NCI-H446 (cell line): ENCODE results near the gene ZNF785.
"Not testable (repeated sequence)": the region's sequence is repeated elsewhere in the genome, so short reads cannot be mapped to it uniquely, and the experiment has no call there.

Experiments used
- DNase-seq, 2 experiments: peaks; one replicate each; lab custom pipeline; 2025; lab: John Stamatoyannopoulos, UW

The ZNF785 gene

DNA sequence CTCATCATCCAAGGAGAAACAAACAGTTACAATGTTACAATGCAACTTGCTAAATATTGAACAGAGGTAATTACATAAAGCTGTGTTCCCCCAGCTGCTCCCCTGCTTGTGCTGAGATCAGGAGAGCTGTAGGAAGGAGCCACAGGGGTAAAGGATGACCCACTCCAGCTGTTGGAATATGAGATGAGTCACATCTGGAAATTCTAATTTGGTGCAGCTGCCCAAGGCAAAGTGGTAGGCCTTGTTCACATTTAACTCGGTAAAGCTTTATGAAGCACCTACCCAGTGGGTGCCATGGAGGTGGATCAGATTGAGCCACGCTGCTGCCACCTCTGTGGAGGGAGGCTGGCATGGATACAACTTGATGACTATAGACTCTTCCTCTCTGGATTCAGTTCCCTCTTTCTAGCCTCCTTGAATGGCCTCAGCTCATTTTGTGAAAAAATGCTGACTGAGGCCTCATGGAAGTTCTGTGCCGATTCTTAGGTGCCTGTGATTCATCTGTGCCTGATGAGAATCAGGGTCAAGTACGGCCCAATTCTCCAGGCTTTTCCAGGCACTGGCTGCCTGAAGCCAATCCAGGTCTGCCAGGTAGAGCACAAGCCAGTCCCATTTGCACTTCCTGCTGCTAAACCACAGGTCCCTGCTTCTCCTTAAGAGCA lies 17.2 kb upstream of the ZNF785 start:
- no peak for DNase-seq

DNA sequence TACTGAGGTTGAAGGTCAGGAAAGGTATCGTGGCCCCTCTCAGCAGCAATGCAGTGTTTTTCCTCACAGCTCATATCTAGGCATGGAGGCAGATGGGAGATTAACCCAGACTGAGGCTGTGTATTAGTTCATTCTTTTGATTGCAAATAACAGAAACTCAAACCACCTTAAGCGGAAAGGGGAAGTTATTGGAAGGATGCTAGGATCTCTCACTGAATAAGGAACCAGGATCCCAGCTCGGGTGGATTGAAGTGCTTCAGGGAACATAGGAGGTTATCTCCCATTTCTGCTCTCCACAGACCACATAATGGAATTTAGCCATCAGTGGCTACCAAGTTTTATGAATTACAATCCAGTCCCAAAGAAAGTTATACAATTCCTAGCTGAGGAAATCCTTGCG lies 16.5 kb upstream of the ZNF785 start:
- no peak for DNase-seq

DNA sequence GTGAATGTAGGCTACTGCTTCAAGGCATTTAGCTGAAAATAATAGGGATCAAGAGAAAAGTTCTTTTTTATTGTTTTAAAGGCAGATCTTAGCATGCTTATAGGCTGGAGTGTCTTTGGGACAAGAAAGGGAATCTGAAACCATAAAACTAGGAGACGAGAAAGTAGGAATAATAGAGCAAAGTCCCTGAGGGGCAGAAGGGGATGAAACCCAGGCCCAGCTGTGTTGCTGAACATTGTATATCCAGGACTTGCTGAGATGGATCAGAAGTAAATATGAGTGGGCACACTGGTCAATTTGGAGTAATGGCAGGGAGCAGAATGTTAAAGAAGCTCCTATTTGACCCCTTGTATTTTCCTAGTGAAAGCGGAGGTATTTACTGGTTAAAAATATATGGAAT lies 15.4 kb upstream of the ZNF785 start:
- no peak for DNase-seq

DNA sequence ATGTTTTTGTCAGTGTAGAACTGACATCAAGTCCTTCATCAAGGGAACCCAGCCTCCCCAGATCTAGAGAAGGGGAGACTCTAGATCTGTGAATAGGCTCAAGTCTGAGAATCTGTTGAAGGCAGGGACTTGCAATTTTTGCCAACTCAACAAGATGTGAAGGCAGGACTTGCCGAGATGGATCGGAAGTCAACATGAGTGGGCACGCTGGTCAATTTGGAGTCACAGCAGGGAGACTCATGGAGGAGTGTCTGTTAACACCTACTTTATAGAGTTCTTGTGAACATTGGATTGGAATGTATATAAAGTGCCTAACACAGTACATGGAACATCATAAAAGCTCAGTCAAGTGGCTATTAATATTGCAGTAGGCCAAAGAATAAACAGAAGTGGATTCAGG lies 14.7 kb upstream of the ZNF785 start:
- DNase-seq: no peak

DNA sequence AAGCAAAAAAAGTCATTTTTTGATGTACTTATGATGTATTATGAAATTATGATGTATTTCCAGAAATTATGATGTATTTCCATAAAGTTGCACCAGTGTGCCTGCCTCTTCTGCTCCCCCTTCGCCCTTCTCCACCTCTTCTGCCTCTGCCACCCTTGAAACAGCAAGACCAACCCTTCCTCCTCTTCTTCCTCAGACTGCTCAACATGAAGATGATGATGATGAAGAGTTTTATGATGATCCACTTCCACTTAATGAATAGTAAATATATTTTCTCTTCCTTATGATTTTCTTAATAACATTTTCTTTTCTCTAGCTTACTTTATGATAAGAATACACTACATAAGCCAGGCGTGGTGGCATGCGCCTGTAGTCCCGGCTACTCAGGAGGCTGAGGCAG lies 7.4 kb upstream of the ZNF785 start:
- DNase-seq: no peak

DNA sequence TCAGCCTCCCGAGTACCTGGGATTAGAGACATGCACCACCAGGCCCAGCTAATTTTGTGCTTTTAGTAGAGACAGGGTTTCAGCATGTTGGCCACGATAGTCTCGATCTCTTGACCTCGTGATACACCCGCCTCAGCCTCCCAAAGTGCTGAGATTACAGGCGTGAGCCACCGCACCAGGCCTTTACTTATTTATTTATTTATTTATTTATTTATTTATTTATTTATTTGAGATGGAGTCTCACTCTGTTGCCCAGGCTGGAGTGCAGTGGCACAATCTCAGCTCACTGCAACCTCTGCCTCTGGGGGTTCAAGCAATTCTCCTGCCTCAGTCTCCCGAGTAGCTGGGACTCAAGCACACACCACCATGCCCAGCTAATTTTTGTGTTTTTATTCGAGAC lies 5.4 kb upstream of the ZNF785 start:
- DNase-seq: not testable (repeated sequence)

DNA sequence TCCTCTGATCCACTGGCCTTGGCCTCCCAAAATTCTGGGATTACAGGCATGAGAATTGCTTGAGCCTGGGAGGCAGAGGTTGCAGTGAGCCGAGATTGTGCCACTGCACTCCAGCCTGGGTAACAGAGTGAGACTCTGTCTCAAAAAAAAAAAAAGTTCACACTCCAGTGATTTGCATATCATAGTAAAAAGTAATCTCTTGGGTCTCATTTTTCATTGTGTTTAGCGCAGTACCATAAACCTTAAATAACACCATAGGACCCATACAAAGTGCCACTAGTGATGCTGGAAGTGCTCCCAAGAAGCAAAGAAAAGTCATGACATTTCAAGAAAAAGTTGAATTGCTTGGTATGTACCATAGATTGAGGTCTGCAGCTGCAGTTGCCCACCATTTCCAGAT lies 4.1 kb upstream of the ZNF785 start:
- DNase-seq: not testable (repeated sequence)

DNA sequence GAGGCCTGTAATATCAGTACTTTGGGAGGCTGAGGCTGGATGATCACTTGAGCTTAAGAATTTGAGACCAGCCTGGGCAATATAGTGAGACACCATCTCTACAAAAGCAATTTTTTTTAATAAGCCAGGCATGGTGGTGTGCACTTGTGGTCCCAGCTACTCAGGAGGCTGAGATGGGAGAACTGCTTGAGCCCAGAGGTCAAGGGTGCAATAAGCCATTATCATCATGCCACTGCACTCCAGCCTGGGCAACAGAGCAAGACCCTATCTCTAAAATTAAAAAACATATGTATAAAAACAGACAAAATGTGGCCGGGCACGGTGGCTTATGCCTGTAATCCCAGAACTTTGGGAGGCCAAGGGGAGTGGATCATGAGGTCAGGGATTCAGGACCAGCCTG lies 3.2 kb upstream of the ZNF785 start:
- no peak for DNase-seq

DNA sequence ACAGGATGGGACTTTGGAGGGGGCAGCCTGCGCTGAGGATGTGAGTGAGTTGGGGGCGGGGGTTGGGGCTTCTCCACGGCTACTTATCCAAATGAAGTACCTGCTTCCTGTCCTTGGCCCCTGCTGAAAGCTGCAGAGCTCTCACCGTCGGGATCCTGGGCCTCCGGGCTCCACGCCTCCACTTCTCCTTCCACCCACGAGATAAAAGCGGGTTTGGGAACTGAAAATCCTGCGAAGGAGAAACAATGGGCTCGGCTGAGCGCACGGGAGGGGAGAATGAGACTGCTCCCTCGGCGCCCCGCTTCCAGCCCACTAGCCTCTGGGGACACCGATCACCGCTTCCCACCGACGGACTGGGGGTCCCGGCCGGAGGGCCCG lies 486 bp downstream of the ZNF785 start:
- no peak for DNase-seq

DNA sequence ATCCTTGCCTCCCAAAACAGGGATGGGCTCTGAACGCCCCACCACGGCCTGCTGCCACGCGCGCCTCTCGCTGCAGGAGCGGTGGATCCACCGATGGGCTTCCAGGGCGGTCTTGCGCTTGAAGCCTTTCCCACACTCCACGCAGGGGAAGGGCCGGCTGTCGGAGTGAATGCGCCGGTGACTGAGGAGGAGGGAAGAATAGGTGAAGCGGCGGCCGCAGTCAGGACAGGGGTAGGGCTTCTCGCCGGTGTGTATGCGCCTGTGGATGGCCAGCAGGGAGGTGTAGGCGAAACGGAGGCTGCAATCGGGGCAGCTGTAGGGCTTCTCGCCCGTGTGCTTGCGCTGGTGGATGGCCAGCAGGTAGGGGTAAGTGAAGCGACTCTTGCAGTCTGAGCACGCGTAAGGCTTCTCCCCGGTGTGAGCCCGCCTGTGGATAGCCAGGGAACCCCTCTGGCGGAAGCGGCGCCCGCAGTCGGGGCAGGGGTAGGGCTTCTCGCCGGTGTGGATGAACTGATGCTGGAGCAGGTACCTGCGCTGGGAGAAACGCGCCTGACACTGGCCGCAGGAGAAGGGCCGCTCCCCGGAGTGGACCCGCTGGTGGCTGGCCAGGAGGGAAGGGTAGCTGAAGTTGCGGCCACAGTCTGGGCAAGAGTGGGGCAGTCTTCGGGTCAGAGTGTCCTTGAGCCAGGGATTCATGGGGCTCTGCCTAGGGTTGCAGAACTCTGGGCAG lies 2.7 kb downstream of the ZNF785 start:
- DNase-seq: no peak

DNA sequence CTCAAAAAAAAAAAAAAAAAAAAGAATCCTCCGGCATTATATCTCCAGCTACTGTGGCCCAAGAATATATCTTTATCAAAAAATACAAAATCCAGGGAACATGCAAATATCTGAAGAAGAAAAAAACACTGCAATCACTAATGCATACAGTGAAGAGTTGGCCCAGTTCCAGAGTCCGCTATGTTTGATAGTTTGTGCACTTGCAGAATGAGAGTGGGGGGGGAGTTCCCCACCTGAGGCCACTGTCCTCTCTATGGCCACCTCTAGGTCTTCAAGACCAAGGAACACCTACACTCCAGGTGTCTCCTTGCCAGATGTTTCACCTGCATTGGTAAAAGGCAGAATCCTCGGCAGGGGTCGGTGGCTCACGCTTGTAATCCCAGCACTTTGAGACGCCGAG lies 4.0 kb downstream of the ZNF785 start:
- DNase-seq: no peak

DNA sequence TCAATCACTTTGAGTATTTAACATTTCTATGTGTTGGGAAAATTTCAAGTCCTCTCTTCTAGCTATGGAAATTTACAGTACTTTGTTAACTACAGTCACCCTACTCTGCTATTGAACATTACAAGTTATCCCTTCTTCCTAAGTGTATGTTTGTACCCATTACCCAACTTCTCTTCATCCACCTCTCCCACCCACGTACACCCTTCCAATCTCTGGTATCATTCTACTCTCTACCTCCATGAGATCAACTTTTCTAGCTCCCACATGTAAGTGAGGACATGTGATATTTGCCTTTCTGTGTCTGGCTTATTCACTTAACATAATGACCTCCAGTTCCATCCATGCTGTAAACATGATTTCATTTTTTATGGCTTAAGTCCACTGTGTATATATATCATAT lies 10.8 kb downstream of the ZNF785 start:
- DNase-seq: no peak

DNA sequence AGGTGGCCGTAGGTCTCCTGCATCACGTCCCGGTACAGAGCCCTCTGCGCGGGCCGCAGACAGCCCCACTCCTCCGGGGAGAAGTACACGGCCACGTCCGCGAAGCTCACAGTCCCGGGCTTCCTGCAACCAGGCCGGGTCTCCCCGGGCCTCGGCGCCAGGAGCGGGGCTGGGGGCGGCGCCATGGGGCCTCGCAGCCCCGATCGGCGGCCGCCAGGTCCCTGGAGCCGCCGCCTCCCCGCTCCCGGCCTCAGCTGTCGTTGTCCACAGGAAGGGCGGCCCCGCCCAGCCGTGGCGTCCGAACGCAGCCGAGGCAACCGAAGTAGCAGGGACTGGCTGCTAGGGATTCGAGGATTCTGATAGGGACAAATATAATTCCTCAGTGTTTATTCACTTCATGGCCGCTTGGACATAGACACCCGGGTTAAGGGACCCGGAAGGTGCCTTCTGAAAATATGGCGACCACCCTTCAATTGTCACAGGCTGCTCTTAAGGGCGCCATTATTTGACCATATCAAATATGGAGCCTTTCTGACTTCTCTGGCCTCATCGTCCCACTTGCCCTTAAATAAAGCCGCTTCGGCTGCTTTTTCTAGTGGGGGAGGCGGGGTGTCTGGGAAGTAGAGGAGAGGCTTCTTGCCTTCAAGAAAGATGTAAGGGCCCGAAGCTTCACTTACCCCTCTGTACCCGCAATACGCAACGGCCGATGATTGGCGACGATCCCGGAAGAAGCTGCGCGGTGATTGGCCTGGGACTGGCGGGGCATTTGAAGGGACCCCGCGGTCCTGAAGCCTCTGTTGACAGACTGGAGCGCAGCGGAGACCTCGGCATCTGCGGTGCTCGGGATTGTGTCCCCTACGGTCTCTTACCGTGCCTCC lies 13.8 kb downstream of the ZNF785 start, which contains the start of gene ZNF688:
Gene ZNF688 (minus strand): TSS at position 270 of the 878 bp plus-strand sequence. CDS start 85 bp downstream, at position 185.
- peak; percentile 87 to 95 for DNase-seq

DNA sequence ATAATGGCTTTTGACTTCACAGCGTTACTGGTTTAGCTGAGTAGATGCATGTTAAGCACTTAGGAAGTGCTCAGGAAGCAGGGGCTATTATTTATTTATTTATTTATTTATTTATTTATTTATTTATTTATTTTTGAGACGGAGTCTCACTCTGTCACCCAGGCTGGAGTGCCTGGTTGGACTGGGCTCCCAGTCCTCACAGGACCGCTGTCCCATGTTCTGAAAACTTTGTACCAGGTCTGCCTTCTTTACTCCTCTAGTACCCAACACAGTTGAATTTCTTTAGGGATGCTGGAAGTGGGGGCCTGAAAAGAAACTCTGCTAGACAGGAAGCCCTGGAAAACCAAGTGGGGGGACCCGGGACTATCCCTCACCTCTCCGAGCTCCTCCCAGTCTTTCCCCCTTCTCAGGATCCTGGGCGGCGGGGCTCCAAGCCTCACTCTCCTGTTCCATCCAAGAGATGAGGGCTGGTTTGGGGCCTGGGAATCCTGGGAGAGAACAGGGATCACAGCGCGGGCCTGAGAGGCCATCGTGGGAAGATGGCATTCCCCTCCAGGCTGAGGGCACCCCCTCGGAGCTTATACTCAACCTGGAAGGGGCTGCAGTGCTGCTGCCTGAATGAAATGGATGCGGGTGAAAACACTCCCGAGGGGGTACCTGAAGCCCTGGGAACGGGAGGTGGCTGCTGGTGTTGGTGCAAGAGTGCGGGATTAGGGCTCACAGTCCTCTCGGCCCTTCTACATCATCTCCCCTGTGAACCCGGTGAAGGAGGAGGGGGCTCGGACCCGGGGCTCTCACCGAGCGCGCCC lies 14.7 kb downstream of the ZNF785 start:
- DNase-seq: no peak

DNA sequence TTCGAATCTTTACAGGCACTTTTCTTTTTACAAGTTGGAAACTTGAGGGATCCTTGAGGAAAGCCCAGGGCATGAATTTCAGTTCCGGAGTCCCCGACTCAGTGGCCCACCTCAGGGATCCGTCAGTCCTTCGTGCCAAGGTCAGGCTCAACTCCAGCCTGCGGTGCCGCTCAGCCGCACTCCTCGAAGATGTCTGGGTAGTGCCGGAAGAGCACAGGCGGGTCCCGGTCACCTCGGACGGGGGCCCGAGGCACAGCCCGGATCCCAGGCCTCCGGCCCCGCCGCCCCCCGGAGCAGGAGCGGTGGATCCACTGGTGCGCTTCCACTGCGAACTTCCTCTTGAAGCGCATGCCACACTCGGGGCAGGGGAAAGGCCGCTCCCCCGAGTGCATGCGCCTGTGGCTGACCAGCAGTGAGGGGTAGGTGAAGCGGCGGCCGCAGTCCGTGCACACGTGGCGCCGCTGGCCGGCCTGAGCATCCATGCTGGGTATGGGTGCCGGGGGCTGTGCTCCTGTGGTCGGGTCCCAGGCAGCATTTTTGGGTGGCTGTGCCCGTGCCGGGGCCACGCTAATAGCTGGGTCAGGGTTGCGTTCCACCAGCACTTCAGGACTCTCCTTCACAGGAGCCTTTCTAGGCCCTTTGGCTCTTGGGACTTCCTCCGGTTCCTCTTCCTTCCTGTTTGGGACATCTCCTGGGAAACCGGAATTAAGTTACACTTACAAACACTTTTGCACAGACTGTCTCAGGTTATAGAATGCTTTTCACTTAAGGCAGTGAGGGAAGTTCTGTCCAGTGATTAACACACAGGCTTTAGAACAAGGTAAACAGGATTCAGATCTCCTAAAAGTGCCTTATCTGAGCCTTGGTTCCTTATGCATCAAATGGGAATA lies 15.5 kb downstream of the ZNF785 start:
- no peak for DNase-seq

DNA sequence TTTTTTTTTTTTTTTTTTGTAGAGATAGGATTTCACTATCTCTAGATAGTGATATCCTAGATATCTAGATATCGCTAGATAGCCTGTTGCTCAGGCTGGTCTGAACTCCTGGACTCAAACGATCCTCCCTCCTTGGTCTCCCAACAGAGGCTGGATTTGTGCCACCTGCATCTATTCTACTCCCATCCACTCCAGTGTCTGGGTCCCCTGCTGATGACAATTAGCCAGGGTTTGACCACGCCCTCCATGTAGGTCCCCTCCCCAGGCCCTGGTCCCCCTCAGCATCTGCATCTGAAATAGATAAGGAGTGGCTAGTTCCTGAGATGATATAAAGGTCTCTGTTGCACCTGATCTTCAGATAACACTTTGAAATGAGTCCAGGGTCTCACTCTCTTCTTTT lies 16.2 kb downstream of the ZNF785 start:
- no peak for DNase-seq

DNA sequence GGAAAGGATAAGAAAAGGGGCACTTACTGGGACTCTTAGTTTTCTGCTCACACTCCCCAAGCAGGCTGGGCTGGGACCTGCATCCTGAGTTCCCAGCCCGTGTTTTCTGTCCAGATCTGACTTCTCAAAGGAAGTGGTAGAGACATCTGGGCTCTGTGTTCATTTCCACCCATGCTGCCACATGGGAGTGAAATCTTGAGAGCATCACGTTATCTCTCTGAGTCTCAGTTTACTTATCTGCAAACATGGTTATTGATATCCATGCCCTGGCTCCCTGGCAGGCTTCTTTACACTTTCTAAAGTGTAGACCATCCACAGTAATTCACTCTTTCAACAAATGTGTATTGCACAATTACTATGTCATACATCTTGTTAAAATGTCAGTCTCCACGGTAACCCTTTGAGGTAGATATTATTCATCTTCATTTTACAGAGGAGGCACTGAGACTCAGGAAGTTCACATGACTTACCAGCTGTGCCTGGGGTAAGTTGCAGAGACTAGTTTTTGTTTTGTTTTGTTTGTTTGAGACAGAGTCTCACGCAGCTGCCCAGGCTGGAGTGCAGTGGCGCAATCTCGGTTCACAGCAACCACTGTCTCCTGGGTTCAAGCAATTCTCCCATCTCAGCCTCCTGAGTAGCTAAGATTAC lies 17.4 kb downstream of the ZNF785 start:
- no peak for DNase-seq

DNA sequence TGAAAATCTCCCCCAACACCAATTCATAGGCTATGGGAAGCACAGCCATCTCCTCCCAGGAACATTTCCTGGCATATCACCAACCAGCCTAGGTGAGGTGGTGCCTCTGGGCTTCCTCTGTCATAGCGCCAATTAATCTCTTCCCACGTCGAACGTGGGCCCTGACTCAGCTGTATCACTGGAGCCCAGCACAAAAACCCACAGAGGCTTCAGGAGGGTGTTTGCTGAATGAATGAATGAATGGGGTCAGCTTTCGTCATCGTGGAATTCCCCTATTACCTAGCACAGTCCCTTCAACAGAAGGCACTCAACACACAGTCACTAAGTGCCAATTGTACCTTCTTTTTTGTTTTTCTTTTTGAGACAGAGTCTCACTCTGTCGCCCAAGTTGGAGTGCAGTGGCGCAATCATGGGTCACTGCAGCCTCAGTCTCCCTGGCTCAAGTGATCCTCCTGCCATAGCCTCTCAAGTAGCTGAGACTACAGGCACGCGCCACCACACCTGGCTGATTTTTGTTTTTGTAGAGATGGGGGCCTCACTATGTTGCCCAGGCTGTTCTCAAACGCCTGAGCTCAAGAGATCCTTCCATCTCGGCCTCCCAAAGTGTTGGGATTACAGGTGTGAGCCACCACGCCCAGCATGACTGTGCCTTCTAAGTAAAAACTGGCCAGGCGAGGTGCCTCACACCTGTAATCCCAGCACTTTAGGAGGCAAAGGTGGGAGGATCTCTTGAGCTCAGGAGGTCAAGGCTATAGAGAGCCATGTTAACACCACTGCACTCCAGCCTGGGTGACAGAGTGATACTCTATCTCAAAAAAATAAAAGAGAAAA lies 18.1 kb downstream of the ZNF785 start:
- no peak for DNase-seq

DNA sequence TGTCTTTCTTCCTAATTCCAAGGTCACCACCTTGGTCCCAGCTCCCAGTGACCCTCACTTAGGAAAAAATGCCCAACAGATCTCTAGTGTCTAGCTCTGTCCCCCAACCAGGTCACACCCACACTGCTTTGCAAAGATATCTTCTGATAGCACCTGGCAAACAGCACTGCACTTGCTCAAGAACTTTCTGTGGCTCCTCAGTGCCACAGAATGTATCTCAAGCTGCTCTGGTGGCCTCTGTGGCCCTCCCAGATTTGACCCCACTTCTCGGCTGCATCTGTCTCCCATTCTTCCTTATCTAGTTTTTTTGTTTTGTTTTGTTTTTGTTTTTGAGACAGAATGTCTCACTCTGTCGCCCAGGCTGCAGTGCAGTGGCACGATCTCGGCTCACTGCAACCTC lies 19.0 kb downstream of the ZNF785 start:
- no peak for DNase-seq

DNA sequence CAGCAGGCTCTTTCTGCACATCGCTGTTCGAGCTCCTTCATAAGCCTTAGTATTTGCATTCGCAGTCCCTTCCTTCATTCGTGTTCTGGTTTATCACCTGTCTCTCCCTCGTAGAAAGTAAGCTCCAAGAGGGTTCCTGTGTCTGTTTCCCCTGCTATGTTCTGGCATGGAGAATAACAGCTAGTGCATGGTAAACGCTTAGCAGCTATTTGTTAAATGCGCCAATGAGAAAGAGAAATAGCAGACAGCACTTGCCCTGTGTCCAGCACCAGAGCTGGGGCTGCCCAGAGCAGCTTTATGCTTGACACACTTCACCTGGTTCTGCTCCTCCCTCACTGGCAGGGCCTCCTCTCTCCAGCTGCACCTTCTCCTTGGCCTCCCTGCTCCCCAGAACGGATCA lies 19.5 kb downstream of the ZNF785 start:
- no peak for DNase-seq
